ENCODE results near the gene TLR5.

TLR5 gene

GRCh38 chr1:223105568-223105967 is 37.5 kb downstream of the TLR5 start:
- no peak for DNase-seq

GRCh38 chr1:223102797-223103533 is 40.1 kb downstream of the TLR5 start:
- DNase-seq: peak; percentile 75

DNA sequence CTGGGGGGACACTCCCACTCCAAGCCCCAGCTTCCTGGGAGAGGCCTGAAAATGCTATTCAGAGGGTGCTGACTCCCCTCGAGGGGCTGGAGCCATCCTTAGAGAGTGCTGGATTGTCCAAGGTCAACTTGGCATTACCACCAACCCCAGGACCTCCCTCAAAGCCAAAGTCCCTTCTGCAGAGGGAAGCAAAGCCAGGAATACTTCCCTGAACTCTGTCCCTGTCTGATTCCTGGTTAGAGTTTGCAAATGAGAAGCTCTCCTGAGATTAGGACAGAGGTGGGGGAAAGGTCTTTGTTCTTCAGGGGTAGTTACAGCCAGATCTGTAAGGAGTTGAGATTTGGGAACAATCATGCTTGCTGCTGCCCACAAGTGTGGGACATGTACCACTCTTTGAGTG is 45.3 kb downstream of the TLR5 start:
- DNase-seq: no peak

GRCh38 chr1:223095870-223096269 is 47.2 kb downstream of the TLR5 start:
- DNase-seq: no peak

GRCh38 chr1:223091896-223092295 is 51.2 kb downstream of the TLR5 start:
- DNase-seq: no peak

GRCh38 chr1:223089250-223089649 is 53.8 kb downstream of the TLR5 start:
- no peak for DNase-seq

GRCh38 chr1:223088713-223089240 is 54.3 kb downstream of the TLR5 start:
- no peak for DNase-seq

DNA sequence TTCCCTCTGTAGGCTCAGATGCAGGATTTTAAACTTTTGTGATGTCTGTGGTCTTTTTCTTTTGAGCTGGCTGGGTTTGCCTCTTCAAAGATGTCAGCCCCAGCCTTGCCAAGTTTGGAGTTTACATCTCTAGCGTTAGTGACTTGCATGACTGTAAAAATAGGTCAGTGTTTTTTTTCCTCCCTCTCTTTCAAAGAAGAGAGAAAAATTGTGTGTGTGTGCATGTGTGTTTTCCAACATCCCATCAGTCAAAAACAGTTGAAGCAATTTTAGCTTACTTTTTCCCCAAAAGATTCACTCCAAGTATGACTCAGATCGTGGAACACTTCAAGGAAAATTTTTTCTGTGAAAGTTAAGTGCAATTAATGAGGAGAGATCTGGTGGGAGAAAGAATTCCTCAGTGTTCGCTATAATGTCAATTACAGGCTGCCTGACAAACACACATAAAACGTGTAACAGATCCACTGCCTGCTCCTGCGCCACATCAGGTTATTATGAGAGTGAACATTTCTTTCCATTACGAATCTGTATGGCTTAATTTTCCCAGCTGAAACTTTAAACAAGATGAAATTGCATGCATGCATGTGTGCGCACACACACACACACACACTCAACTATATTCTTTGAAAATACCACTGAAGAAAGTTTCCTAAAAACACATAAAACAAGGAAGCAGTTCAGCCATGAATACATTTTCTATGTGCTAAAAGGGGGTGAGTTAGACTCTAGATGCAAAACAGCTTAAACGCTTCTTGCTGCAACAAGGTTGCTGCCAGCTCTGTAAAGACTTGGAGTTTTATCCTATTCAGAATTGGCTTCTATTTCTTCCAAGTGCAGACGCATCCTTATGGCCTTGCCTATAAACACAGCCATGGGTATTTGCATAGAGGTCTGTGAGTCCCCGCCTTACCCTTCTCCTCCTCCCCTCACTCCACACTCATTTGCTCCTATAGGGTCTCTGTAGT is 55.5 kb downstream of the TLR5 start:
- no peak for DNase-seq

DNA sequence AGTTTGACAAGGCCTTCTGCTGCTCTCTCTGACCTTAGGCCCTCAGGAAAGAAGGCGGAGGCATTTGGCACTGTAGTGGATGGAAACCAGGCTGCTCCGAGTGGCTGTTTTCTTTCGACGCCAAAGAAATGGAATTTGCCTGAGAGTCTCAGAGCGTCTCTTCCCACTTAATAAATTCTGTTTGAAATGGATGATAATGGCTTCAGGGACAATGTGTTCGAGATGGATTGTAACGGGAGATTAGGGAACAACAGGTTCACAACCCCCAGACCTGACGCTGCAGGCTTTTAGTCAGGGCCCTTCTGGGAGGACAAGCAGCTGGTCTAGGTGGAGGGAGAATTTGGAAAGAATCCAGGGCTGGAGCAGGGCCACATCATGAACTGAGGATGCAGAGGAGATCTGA is 58.6 kb downstream of the TLR5 start:
- DNase-seq: no peak

- DNase-seq: no peak
These were observed 59.2 kb downstream of the TLR5 start for GRCh38 chr1:223083831-223084230.

DNA sequence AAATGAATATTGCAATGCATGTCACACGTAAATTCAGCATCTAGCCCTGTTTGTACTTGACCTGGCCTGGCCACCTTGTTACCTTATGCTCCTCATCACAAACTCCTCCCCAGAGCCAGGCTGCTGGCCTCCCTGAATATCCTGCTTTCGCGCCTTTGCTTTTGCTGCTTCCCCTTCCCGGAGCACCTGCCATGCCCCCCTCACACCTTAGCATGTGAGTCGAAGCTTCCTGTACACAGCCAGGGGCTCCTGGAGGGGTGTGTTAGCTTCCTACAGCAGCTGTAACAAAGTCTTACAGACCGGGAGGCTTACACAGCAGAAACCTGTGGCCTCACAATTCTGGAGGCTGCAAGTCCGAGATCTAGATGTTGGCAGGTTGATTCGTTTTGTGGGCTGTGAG is 60.1 kb downstream of the TLR5 start:
- no peak for DNase-seq

GRCh38 chr1:223081181-223081994 is 61.7 kb downstream of the TLR5 start:
- peak; percentile 98 for DNase-seq

- DNase-seq: no peak
These were observed 63.5 kb downstream of the TLR5 start for GRCh38 chr1:223079498-223079897.

GRCh38 chr1:223077247-223077833 is 65.7 kb downstream of the TLR5 start:
- DNase-seq: no peak

DNA sequence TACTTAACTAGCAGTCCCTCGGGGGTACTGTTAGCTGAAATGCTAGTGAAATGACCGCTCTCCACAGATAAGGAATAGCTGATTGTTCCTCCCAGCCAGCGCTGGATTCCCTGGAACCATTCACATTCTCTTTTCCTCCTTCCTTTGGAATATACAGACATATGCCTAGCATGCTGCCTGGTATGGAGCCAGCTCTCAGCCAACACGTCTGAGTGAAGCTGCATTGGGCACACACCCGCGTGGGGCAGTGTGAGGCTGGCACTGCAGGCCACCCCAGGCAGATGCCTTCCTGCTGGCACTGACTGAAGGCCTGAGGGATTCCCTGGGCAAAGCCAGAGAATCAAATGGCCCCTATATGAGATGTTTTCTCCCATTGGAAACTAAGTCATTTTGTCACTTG is 66.7 kb downstream of the TLR5 start:
- DNase-seq: no peak

GRCh38 chr1:223075834-223076233 is 67.2 kb downstream of the TLR5 start:
- no peak for DNase-seq

GRCh38 chr1:223074445-223075300 is 68.4 kb downstream of the TLR5 start:
- peak; percentile 6 for DNase-seq

GRCh38 chr1:223068900-223069665 is 74.0 kb downstream of the TLR5 start:
- DNase-seq: no peak

DNA sequence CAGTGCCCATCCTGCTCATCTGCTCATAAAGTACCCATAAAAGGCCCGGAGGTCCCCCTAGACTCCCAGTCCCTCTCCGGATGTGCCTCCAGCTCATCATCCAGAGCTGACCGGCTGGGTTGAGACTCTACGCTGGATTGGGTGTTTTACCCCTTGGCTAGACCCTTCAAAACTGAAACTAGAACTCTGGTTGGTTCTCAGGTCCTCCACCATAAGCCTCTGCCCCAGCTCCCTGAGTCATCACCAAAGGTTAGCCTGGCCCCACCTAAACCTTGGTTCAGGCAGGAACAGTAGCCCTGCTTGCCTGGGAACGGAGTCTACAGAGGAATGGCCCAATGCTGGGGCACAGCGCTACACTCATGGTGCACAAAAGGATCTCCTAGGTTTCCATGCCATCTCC is 75.1 kb downstream of the TLR5 start:
- no peak for DNase-seq

GRCh38 chr1:223066415-223066814 is 76.6 kb downstream of the TLR5 start:
- no peak for DNase-seq

DNA sequence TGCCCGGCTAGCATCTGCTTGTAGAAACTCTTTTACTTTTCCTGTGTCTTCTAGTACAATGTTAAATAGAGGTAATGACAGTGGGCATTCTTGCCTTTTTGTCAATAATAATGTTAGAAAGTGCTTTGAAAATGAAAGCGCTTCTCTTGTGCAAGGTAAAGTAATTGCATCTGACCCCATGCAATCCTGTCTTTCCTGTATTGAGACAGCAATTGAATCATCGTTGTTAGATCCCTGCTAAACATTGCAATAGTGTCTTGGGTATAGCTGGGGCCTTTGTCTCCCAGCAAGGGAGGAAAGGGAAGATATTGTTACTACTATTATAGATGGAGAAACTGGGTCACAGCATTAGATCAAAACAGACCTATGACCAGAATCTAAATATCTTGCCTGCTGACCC is 80.9 kb downstream of the TLR5 start:
- no peak for DNase-seq

Data from NCI-H345 (cell line).